LoVo (cell line): ENCODE measurements around the gene DMAC2L.
A peak's percentile ranks its signal among the peaks of the same experiment; 100 is the strongest.
"Not testable (repeated sequence)": the region's sequence is repeated elsewhere in the genome, so short reads cannot be mapped to it uniquely, and the experiment has no call there.

Experiments
- DNase-seq: peaks from one replicate; pipeline ENCODE4 v3.0.0-alpha.2; 2016; ENCODE audit warnings: low spot score

Gene DMAC2L

DNA sequence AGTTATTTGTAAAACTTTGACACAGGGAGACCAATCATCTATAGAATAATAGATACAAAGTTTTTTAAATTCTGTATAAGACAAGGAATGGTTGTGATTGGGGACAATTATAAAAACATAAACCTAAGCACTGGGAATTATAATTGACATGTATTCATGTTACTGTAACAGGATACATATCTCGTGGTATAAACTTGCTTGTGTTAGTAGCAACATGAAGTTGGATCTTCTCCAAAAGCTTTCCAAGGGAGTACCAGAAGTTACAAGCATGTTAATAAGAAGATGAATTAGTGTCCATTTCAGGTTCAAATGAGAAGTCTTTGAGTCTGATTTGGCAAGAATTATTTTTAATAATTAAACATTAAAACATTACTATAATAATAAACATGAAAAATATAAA lies 42.4 kb downstream of the DMAC2L start:
- no peak for DNase-seq

DNA sequence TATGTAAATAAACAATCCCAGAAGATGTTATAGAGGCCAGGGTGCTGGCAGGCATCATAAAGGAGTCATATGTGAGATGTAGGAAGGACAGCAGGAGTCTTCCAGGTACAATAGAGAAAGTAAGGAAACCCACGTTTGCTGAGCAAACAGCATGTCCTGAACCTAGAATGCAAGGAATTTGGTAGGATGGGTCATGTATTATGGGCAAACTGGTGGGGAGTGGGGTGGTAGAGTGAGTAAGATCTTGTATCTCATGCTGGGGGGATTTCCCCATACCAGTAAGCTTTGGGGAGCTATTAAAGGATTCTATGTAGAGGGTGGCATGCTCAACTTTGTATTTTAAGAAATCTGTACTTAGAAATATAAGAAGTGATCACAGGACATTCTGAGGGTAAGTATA lies 43.6 kb downstream of the DMAC2L start:
- DNase-seq = no peak

- DNase-seq = not testable (repeated sequence)
Measured at GRCh38 chr14:50356283-50356682, 44.2 kb downstream of the DMAC2L start.

DNA sequence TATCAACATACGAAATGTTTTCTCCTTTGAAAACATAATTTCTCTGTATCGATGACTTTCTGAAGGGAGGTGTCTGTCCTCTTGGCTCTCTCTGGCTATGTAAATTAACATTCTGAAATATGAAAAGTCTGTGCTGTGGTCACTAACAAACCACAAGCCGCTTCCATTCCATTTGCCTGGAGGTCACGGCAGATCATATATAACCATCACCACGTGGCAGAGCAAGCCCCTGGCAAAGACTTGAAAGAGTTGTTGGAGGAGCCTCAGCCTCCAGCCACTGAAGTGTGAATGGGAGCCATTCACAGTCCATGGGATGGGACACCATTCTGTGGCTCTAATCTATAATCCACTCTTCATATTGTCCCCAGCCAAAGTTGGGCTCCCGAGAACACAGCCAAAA lies 45.0 kb downstream of the DMAC2L start:
- no peak for DNase-seq

DNA sequence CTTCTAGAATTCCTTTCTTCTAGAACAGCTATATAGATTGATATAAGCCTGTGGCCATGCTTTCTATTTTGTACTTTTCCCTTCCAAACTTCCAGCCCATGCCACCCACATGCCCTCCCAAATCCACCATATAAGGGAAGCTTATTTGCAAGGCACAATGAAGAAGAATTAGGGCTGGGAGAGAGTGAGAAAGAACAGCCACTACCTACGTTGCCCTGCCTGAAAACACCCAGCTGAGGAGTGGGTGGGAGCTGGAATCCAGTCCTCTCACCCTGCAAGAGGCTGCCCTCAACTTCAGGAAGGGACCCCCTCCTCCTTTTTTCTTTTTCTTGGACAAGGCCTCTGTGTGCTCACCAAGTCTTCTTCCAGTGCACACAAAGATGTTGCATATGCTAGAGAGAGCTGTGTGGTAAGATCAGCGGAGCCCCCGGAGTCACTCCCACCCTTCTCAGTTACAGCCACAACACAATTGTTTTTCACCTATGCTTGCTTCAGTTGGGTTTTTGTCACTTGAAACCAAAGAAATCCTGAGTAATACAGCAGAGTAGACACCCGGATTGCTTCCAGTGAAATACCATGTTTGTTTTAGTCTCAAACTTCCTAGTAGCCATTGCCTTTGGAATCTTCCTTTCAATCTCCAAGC lies 45.8 kb downstream of the DMAC2L start:
- no peak for DNase-seq

DNA sequence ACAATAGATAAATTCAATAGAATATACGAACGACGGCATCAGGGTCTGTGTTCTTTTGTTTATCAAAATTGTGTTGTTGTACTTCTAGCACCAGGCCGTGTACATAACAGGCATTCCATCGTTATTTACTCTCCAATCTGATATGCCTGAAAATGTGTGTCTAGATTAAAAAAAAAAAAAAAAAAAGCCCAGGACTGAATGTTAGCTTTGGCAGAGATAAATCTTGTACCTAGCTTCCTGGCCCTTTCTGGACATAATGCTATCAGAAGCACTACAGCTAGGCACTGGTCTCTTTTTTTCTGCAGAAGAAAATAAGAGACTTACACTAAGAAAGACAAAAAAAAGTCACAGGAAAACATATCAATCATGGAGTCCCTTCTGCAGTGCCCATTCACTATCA lies 47.5 kb downstream of the DMAC2L start:
- DNase-seq = no peak

GRCh38 chr14:50360093-50360492 lies 48.0 kb downstream of the DMAC2L start:
- no peak for DNase-seq

- DNase-seq = no peak
Measured at GRCh38 chr14:50360851-50361250, 48.7 kb downstream of the DMAC2L start.

DNA sequence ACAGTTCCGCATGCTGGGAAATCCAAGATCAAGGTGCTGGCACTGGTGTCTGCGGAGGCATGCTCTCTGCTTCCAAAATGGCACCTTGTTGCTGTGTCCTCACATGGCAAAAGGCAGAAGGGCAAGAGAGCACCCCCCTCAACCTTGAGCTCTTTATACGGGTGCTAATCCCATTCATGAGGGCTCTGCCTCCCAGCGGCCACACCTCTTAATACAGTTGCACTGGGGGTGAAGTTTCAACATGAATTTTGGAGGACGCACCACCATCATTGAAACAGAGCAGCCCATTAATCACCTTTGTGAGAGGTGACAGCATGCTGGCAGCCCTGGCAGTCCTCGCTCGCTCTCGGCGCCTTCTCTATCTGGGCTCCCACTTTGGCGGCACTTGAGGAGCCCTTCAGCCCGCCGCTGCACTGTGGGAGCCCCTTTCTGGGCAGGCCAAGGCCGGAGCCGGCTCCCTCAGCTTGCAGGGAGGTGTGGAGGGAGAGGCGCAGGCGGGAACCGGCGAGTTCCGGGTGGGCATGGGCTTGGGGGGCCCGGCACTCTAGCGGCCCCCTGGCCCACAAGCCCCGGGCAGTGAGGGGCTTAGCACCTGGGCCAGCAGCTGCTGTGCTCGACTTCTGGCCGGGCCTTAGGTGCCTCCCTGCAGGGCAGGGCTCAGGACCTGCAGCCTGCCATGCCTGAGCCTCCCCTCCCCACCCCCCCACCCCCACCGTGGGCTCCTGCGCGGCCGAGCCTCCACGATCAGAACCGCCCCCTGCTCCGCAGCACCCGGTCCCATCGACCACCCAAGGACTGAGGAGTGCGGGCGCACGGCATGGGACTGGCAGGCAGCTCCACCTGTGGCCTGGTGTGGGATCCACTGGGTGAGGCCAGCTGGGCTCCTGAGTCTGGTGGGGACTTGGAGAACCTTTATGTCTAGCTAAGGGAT lies 49.6 kb downstream of the DMAC2L start:
- not testable (repeated sequence) for DNase-seq

DNA sequence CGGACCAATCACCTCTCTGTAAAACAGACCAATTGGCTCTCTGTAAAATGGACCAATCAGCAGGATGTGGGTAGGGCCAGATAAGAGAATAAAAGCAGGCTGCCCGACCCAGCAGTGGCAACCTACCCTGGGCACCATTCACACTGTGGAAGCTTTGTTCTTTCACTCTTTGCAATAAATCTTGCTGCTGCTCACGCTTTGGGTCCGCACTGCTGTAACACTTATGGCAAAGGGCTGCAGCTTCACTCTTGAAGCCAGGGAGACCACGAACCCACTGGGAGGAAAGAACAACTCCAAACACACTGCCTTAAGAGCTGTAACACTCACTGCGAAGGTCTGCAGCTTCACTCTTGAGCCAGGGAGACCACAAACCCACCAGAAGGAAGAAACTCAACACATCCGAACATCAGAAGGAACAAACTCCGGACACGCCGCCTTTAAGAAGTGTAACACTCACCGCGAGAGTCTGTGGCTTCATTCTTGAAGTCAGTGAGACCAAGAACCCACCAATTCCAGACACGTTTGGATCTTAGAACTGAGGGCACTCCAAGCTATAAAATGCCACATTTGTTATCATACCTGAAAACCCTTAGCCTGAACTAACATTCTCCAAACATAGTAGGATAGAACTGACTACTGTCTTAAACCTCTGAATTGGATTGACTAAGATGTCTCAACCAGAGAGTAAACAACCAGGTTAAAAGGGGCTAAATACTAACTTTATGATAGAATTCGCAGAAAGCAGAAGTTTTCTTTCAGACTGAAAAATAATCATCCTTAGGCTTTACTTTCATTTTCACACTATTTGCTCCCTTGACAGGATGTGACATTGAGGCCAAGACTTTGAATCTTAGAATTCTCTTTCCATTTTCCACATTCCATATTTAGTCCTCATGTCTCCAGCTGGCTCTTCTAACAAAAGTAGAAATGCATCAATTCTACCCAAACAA lies 50.9 kb downstream of the DMAC2L start:
- DNase-seq = no peak

DNA sequence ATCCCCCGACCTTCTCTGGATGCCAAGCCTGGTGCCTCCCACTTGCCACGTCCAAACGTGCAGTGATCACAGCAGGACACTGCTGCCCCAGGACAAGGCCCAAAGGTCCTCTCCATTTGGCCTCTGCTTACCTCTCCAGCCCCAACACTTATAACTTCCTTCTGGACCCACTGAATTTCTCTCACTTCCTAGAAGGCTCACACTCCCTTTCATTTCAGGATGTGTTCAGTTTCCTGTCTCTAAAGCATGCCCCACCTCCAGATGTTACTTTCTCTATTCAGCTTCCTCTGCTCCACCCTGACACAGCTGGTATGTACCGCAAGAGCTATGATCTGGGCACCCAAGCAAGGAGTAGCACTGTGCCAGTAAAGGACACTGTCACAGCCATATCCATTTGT lies 51.6 kb downstream of the DMAC2L start:
- no peak for DNase-seq

- peak; percentile 80 for DNase-seq
Measured at GRCh38 chr14:50364792-50365191, 52.7 kb downstream of the DMAC2L start.

GRCh38 chr14:50365572-50365971 lies 53.4 kb downstream of the DMAC2L start:
- not testable (repeated sequence) for DNase-seq

DNA sequence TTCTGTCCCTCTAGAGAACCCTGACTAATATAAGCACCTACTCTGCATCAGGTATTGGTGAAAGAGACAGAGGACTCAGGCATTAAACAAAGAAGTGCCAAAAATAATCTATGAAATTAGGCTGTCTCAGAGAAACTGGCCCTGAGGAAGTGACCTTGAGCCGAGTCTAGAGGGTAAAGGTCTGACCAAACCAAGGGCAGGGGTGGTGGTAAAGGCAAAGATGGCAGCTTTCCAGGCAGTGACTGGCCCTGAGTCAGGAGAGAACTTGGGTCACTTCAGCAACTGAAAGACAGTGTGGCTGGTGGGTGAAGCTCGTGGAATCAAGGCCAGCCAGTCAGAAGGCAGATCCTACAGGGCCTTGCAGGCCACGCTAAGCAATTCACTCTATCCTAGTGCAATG lies 54.0 kb downstream of the DMAC2L start:
- DNase-seq = peak; percentile 38

GRCh38 chr14:50366589-50366988 lies 54.5 kb downstream of the DMAC2L start:
- no peak for DNase-seq

- no peak for DNase-seq
Measured at GRCh38 chr14:50371546-50371945, 59.4 kb downstream of the DMAC2L start.

GRCh38 chr14:50373959-50374358 lies 61.8 kb downstream of the DMAC2L start:
- no peak for DNase-seq

DNA sequence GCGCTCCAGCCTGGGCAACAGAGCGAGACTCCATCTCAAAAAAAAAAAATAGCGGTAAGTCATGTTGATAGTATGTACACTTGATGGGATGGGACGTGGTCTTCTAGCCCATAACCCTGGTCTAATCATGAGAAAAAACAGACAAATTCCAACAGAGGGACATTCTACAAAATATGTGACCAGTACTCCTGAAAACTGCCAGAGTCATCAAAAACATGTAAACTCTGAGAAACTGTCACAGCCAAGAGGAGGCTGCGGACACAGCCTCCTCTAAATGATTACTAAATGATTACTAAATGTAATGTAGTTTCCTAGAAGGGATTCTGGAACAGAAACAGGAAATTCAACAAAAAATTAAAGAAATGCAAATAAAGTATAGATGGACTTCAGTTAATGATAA lies 63.6 kb downstream of the DMAC2L start:
- DNase-seq = no peak
